AG09309 (cell line): Measurements from ENCODE around the gene FMOD.
A peak's percentile ranks its signal among the peaks of the same experiment; 100 is the strongest.
"Not testable (repeated sequence)": the region's sequence is repeated elsewhere in the genome, so short reads cannot be mapped to it uniquely, and the experiment has no call there.

Source experiments
- DNase-seq: peaks from one replicate; pipeline ENCODE4 v3.0.0-alpha.2; 2010; ENCODE audit warnings: low read depth
- H3K4me3 ChIP-seq: 2 replicates; pipeline ENCODE4 v1.5.1; 2011; ENCODE audit warnings: mild to moderate bottlenecking, low read depth, low read length, moderate library complexity; ENCODE audit not compliant: control insufficient read depth
- CTCF ChIP-seq: IDR thresholded peaks from 2 replicates; pipeline ENCODE4 v1.5.1; 2011; ENCODE audit warnings: mild to moderate bottlenecking, low read depth, low read length, inconsistent platforms; ENCODE audit not compliant: insufficient read depth, control insufficient read depth; ENCODE audit errors: missing control alignments

FMOD gene

GRCh38 chr1:203316626-203317093 lies 34.3 kb downstream of the FMOD start:
- TF ChIP-seq CTCF, result no peak
- H3K4me3 ChIP-seq, result no peak overlapping the region
- DNase-seq, result no peak

GRCh38 chr1:203314025-203314759 lies 36.7 kb downstream of the FMOD start:
- not testable (repeated sequence) for DNase-seq, H3K4me3 ChIP-seq

GRCh38 chr1:203311368-203312301 lies 39.3 kb downstream of the FMOD start:
- no peak for TF ChIP-seq CTCF
- no peak overlapping the region for H3K4me3 ChIP-seq
- no peak for DNase-seq

GRCh38 chr1:203308923-203309331 lies 42.0 kb downstream of the FMOD start:
- H3K4me3 ChIP-seq, result no peak overlapping the region
- TF ChIP-seq CTCF, result no peak
- DNase-seq, result no peak

GRCh38 chr1:203308328-203308922 lies 42.5 kb downstream of the FMOD start:
- no peak for DNase-seq
- no peak overlapping the region for H3K4me3 ChIP-seq
- no peak for TF ChIP-seq CTCF

GRCh38 chr1:203307641-203308126 lies 43.2 kb downstream of the FMOD start:
- no peak for TF ChIP-seq CTCF
- DNase-seq, result no peak
- H3K4me3 ChIP-seq, result no peak overlapping the region

GRCh38 chr1:203306965-203307541 lies 43.9 kb downstream of the FMOD start:
- TF ChIP-seq CTCF, result no peak
- peak overlapping the region; percentile 85 for H3K4me3 ChIP-seq
- no peak for DNase-seq
